Sciatic nerve (tissue), 2 donors: ENCODE results near the gene SH3TC1. TPM values are rescaled to one million over a fixed set of nuclear protein-coding genes. Genes with fewer than 3 reads are reported as not detected.

Source experiments
- ATAC-seq: fragments of 200-7000 bp; cut with Tn5 transposase; one replicate; pipeline ENCODE4 v1.9.1; 2020; ENCODE audit warnings: mild to moderate bottlenecking, moderate library complexity
- DNase-seq: peaks from one replicate; pipeline ENCODE4 v3.0.0-alpha.2; 2020; ENCODE audit warnings: low spot score
- intact Hi-C: fragments of 100-400 bp; cut with DNase I; formaldehyde crosslinking; loops from one replicate; pipeline ENCODE4 v1.14.2; 2022
- total RNA-seq: library from RNA; stranded (reverse); fragmentation: NEBNext Ultra II Directional; extraction: Animal tissue kit (Norgen Biotek cat#: 25700); gene quantifications from one replicate; pipeline ENCODE4 v1.2.1, GENCODE V29; 2021
- donor health status: DM: no; HTN: no; CAD: no.
- donor health status: DM: no; HTN: no; CAD: no.

The SH3TC1 gene
- total RNA-seq, 1 donor from 2014 or later, result 52.2 TPM

DNA sequence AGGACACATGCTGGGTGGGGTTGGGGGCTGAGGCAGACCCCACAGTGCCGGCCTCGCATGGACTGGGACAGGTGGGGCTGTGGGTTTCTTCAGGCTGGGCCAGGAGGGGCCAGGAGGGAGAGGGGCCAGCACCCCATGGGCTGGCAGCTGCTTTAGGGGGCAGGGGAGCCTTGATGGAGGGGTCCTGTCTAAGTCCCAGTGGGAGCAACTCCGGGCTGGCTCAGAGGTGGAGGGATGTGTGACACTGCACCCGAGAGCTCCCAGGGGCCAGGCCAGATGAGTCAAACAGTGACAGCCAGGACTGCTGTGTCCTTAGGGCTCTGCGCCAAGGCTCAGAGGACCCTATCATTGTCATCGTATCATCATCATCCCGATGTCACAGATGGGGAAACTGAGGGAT lies 36.1 kb upstream of the SH3TC1 start:
- ATAC-seq (no peak), DNase-seq (no peak)
- intact Hi-C loops, result no loop called here

DNA sequence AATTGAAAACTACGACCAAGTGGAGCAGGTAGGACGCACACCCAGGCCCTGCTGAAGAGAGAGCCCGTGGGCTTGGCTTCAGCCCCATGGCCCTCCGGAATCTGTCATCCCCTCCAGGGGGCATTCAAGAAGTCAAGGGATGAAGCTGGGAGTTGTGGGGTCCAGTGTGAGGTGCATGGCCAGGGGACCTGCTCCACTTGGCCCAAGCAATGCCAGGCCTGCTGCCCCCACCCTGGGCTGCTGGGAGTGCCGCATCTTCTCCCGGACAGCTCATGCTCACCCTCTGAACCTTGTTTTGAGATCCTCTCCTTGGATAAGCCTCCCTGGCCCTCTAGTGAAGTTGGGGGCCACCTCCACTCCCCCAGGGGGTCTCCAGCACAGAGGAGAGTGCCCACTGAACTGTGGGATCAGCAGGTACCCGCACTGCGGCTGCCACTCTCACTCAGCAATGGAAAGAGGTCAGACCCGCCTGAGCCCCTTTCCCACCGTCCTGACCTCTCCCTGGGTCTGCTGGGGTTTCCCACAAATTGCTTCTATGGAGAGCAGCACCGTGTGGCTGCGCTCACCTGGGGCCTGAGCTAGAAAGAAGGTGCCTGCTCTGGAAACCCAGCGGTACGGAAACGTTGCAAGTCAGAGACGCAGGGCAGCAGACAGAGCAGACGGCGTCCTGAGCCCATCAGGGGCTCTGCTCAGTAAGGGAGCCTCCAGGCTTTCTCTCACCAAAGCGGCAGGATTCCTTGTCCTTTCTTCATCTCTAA lies 35.5 kb upstream of the SH3TC1 start:
- intact Hi-C loops, result no loop called here

DNA sequence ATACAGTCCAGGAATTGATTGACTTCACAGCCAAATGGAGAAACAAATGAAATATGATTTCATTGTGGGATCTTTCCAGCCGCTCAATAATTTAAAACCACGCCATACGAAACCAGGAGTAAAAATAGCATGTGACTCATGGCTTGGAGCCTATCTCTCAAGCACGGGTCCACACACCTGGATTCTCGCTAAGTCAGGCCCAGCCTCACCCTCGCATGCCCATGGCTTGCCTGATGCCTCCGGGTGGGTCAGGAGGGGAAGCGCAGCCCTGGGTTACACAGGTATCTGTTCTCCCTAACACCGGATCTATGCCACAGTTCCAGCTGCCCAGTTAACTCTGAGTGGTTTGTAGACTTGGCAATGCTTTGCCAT lies 34.9 kb upstream of the SH3TC1 start:
- intact Hi-C loops, result no loop called here
- no peak for ATAC-seq
- DNase-seq, result no peak

More for the DNA sequence above, 35.5 kb upstream of the SH3TC1 start:
- ATAC-seq (no peak), DNase-seq (no peak)

DNA sequence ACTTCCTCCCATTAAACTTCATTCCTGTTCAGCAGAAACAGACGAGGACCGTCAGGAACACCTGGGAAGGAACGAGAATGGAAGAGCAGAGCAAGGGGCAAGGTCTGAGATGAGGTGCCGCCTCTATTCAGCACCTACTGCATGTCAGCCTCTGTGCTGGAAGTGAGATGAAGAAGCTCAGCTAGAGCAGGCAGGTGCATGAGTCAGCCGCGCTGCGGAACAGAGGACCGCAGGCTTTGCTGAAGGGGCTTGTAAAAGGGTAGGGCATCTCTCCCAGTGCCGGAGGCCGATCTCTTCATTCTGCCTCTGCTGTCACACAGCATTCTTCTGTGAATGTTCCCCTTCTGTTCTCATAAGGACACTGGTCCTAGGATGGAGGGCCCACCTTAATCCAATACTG lies 34.4 kb upstream of the SH3TC1 start:
- ATAC-seq (no peak), DNase-seq (no peak)
- intact Hi-C loops, result no loop called here

DNA sequence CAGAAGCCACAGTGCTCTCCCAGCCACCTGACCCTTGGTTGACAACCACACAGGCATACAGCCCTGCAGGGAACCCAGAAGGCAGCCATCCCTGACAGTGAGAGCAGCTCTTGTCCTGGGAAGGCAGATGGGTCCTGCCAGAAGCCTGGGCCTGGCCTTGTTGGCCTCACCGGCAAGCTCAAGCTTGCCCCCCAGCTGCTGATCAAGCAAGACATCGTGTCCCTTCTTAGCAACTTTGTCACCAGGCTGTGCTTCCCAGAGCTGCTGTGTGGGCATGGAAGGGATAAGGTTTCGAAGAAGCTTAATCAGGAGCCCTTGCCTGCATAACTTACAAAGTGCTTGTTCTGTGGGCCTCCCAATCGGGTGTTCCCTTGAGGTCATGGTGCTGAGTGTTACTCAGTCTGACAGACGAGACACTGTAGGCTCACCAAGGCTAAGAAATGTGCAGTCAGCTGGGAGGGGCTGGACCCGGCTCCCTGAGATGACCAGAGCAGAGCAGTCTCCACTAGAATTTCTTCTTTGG lies 33.7 kb upstream of the SH3TC1 start:
- intact Hi-C loops, result no loop called here
- no peak for DNase-seq
- ATAC-seq, result no peak

DNA sequence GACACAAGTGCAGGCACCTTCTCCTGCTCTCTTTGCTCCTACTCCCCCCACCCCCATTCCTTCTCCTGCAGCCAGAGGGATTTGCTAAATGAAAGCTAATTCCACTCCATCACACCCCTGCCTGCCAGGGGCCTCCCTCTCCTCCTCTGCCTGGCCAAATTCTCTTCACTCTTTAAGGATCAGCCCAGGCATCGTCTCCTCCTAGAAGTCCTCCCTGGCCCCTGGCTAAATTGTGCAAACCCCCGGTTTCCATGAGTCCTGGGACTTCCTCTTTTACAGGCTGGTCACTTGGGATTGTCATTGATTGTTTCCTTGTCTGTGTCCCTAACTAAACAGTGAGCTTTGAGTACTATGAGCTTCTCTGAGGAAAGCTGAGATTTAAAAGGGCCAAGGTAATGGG lies 31.8 kb upstream of the SH3TC1 start:
- ATAC-seq (peak; percentile 44), DNase-seq (no peak)
- intact Hi-C loops, result no loop called here

DNA sequence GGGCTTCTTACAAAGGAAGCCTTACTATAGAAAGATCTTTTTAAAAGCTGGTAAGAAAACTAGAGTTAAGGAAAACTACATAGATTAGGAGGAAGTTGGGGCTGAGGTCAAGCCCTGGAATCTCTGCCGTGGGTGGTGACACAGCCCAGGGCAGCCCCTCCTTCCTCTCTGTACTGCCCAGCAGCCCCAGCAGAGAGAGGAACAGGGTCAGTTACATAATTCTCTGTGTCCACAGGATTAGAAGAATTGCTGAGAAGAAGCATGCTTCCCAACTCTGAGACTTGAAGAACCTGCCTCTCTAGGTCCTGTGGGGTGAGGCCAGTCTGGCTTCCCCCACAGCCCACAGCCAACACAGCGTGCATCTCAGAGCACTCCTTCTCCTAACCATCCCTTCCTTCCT lies 31.3 kb upstream of the SH3TC1 start:
- no peak for DNase-seq
- intact Hi-C loops, result no loop called here
- ATAC-seq, result peak; percentile 85

DNA sequence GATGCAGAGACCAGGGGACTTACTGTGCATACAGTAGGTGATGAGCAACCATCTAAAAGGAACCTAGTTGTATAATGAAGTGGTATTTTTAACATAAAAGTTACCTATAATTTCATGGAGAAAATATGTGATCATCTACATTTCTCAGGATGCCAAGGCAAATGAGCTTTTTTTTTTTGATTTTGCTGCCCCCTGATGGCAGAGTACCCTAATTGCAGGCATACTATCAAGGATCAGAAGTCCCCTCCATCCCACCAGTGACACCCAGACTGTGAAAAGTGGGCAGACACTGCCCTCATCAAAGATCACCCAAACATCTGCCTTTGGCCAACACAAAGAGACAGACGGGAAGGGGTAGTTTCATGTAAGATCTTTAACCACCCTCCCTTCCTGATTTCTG lies 30.9 kb upstream of the SH3TC1 start:
- intact Hi-C loops, result no loop called here
- ATAC-seq, result no peak
- DNase-seq, result no peak

DNA sequence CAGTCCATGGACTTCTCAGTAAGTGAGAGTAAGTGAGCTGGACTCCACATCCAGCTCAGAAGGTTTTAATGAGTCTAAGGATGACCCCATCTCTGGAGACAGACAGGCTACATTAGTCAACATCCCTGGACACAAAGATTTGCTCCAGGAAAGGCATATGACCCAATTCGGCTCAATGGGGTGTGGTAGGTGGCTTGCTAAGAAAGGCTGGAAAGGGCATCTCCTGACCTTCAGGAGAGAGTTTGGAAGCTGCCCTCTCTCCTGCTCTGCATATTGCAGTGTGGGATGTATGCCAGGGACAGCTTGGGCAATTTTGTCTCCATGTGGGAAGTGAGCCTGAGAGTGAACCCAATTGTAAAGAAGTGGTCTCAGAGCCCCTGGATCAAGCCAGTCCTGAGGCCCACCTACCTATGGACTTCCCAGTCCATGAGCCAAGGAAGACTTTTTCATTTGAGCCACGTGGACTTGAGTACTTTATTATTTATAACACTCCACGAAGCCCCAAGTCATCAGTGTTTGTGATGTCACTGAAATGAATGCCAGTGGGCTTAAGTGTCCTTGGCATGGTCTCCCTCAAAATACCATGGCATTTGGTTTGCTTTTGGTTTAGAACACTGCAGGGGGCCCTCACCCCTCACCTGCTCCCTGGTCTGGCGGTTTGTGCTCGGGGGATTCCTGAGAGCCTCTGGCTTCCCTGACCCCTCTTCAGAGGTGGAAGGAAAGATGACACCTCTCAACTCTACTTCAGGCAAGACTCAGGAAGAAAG lies 30.1 kb upstream of the SH3TC1 start:
- ATAC-seq (no peak), DNase-seq (no peak)
- intact Hi-C loops, result no loop called here

DNA sequence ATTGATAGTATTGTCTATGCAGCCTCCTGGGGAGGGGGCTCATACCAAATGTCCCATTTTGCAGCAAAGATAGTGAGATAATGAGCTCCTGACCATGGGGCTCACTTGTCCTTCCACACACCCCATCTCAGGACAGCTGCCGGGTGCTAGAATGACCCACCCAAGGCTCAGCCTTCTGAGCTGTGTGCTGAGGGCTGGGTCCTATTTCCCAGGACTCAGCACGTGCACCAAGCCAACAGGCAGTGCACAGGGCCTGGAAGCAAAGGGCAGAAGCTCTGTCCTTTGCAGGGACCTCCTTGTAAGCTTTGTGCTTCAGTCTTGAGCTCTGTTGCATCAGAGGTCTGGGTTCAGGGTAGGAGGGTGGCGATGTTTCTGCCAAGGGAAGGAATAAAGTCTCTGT lies 29.3 kb upstream of the SH3TC1 start:
- intact Hi-C loops, result no loop called here
- DNase-seq, result no peak
- ATAC-seq, result no peak

DNA sequence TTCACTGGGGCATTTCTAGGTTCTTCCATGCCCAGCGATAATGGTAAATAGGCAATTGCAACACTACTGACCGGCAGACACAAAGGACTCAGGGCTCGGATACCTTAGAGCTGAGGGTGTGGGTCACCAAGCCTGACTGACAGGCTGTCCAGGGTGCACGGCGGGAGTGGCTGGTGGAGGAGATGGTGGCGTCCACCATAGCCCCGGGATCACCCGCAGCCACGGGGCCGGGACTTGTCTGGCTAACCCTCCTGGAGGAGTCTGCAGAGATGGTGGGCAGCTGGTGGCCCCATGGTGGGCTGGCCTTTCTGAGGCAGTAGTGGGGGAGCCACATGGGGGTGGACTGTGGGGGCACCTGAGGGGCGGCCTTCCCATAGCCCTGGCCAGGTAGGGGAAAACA lies 28.7 kb upstream of the SH3TC1 start:
- ATAC-seq (no peak), DNase-seq (no peak)
- intact Hi-C loops, result no loop called here

DNA sequence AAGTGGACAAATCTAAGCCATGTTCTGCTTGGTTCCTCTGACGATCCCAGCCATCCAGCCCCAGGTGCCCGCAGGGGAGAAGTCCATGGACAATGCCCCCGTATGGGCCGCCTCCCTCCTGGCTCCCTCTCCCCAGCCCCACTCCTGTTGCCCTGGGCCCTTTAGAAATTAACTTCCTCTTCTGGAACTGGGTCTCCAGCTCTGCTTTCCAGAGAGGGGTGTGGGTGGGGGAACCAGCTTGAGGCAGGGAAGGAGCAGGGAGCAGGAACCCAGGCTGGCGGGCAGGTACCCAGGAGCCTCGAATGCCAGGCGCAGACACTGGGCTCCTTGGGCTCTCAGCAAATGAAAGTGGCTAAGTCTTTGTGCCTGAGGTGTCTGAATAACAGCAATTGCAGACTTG lies 27.8 kb upstream of the SH3TC1 start:
- intact Hi-C loops, result no loop called here
- DNase-seq, result no peak
- ATAC-seq, result no peak

DNA sequence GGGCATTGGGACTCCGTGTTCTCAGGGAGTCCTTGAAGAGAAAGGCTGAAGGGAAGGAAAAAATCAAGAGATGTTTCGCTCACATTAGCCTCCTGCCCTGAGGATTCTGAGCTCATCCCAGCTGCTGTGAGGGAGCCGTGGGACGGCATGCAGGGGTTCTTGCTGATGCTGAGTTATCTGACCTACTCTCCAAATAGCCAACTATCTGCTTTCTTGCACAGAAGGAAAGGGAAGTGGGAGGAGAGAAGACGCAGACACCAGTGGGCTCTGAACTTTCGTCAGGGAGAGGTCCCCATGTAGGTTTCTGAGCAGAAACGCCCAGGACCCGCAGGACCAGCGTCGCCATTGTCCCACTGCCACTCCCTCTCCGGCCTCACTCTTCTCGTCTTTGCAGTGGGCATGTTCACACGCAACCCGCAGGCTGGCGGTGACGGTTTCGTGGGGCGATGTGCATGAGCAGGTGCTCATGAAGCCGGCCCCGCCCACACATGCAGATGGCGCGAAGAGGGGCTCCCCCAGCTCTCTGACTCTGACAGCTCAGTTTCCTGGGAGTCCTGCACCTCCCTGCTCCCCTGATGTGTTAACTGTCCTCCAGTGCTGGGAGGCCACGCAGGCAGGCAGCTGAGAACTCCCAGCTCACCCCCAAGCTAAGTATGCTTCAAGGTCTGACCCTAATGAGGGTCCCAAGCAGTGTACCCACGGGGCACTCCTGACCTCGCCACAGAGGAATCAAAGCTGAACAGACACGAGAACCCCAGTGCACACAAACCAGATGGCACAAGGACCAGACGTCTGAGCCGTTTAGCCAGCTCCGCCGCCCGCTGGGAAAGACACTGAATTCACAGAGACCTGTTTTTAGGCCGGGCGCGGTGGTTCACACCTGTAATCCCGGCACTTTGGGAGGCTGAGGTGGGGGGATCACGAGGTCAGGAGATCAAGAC lies 26.8 kb upstream of the SH3TC1 start:
- intact Hi-C loops, result no loop called here
- ATAC-seq (no peak), DNase-seq (no peak)

DNA sequence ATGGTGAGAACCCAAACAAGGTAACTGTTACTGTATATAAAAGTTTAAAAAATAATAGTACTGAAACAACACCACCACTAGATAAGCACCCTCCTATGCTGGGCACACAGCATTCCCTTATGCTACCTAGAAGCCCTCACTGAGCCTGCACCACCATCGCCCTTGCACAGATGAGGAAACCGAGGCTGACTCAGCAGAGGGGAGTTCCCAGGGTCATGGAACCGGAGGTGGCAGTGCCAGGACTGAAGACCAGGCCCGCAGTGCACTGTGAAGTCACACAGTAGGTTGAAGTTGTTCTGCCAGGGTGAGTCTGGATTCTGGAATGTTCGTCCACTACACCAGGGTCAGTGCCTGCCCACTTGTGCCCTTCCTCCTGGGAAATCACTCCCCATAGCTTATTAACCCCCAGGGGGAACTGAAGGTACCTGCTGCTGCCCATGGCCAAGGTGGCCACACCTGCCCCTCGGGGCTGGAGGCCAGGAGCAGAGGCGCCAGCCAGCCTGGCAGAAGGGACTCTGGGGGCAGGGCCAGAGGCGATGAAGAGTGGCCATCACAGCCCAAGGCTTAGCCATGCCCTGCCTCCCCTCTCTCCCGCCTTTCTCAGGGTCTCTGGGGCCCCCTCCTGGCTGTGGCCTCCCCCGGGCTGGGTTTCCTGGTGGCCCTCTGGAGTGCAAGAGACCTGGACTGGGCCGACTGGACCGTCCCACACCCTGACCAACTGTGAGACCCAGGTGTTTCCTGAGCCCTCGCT lies 25.4 kb upstream of the SH3TC1 start:
- no peak for ATAC-seq
- intact Hi-C loops, result no loop called here
- DNase-seq, result no peak

DNA sequence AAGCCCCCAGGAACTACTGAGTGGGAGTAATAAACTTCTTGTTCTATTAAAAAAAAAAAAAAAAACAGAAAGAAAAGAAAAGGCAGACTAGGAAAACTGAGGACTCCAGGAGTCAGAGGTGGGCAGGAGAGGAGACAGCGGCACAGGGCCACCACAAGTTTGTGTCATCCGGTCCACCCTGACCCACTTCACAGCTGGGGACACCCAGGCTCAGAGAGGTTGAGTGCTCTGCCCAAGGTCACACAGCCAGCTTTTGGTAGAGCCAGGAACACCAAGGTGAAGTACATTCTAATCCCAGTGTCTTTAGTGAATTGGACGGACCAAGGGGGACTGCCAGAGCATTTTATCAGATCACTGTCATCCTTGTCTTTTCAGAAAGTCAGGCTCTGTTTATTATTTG lies 24.1 kb upstream of the SH3TC1 start:
- ATAC-seq (no peak), DNase-seq (no peak)
- intact Hi-C loops, result loop anchor here (1.0 kb wide), 1 partner anchor 60 kb away; no protein-coding TSS in a partner anchor

DNA sequence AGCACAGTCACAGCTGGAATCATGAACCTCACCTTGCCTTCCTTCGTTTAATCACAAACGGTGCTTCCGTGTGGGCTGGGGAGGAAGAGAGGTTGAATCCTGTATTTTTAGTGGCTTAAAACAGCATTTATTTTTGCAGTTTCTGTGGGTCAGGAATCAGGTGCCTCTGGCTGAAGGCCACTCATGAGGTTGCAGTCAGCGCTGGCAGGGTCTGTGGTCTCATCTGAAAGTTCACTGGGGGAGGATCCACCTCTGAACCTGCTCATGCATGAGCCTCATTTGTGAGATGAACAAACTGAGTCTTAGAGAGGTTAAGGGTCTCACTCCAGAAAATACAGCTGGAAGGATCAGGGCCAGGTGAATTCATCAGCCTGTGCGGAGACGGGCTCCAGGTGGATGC lies 23.4 kb upstream of the SH3TC1 start:
- DNase-seq (no peak), ATAC-seq (no peak)
- intact Hi-C loops, result loop anchor here (1.0 kb wide), 1 partner anchor 60 kb away; no protein-coding TSS in a partner anchor

DNA sequence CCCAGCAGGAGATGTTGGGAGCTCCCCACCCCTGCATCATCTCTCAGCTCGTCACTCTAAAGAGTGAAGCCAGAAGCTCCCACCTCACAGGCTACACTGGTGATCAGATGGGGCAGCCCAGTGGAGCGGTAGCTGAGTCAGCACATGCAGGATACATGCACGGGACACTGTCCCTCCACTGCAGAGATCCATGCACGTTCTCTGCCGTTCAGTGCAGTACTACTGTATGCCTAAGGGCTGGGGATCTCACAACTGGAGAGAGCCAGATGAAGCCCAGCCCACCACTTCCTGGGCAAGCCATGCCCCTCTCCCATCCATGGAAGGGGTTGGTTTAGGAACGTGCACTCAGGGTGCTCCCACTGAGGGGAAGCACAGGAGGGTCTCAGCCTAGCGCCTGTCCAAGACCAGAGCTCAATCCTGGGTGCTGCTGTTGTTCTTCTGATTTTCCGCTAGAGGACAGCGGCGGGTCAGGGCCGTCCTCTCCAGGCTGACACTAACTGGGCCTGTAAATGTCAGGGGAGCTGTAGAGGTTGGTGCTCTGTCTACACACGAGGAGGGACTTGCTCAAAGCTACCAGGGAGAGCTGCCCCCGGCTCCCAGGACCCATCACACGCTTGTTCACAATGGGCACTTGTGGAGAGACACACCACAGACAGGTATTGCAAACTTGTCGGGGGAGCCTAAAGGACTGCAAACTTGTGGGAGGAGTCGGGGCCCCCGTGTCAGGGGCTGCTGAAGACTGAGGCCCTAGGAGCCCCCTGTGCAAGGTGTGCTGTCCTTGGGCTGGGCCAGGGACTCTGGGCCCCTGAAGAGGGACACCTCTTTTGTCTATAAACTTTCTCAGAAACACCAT lies 22.3 kb upstream of the SH3TC1 start:
- intact Hi-C loops, result no loop called here
- DNase-seq, result no peak
- ATAC-seq, result peak; percentile 83

DNA sequence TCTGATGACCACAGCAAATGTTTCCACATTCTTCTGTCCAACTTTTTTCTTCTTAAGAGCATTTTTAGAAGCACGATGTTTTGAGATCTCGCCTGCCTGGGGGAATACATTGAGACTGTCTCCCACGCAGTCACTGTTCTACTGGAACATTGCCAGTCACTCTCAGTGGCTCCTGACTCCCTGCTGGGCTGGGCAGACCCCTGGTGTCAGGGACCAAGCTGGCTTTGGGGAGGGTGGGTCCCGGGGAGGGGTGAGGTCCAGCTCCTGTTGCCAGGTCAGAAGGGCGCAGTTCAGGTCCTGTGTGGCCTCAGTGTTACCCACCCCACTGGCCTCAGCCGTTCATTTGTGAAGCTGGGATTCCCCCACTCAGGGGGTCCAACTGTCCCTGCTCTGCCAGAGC lies 21.5 kb upstream of the SH3TC1 start:
- DNase-seq, result no peak
- no peak for ATAC-seq
- intact Hi-C loops, result no loop called here
